Activated CD4-positive, alpha-beta T cell treated with anti-CD3 and anti-CD28 coated beads, Interleukin-10, Interleukin-2, amounts not matched to agents 100 ng/mL and 50 ng/mL, durations not matched to agents 16 hours and 8 hours (primary cell): ENCODE measurements around the gene UBE4B.
"Not testable (repeated sequence)": the region's sequence is repeated elsewhere in the genome, so short reads cannot be mapped to it uniquely, and the experiment has no call there.

Source experiments
- DNase-seq: peaks from one replicate; pipeline ENCODE4 v3.0.0-alpha.2; 2020

The UBE4B gene

DNA sequence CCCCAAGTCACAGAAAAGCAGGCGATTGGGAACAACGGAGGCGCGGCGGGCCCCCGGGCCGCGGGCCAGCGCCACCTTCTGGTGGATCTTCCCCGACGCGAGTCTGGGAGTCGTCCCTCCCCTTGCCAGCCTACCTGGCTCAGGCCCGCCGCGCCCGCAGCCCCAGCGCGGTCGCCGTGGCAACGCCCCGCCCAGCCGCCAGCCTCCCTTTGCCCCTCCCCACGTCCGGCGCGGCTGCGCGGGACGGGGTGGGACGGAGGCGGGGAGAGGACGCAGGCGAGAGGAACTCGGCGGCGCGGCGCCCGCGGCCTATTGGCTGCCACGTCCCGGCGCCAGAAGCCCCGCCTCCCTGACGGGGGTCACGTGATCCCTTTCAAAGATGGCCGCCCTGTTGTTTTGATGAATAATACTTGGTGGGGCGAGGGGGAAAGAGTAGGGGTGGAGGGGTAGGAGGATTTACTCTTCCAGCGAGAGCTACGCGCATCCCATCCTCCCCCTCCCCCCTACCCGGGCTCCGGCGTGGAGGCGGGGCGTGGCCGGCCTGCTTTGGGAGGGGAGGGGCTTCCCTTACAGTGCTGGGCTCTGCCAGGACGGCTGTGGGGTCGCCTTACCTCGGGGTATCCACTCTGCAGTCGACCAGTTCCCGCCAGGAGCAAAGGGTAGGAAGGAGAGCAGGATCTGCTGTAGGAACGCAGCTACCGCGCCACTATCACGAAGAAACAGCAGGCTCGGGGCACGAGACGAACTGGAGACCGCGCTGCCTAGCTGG lies at the start of gene UBE4B:
UBE4B (plus strand) TSS at position 369 of the 769 bp plus-strand sequence. CDS start 713 bp downstream, outside the sequence.
- peak; percentile 99 for DNase-seq

DNA sequence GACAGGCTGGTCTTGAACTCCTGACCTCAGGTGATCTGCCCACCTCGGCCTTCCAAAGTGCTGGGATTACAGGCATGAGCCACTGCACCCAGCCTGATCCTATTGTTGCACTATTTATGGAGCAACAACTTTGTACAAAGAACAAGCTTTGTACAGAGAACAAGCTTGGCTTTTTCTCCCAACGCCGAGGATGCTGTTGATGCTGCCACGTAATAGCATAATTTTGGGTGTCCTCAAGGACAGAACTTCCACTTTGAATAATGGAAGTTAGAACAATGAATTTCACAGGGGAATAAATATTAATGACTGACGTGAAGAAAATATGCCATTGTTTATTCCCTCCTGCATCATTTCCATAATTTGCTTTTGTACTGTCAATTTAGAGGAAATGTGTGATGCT lies 48.5 kb upstream of the UBE4B start:
- DNase-seq = no peak

DNA sequence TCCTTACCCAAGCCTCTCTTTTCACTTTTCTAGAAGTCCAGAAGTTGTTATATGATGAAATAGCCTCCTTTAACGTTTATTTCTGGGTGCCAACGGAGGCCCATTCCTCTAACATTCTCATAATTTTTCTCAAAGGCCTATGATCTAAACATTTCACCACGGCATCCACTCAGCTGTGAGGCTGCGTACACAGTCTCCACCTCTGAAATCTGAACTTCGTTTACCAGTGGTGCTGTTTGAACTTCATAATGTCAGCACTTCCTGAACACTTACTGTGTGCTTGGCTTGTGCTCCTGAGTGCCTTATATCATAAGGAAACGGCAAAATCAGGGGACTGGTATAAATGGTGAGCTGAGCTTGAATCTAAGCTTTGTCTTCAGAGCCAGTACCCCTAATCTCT lies 47.8 kb upstream of the UBE4B start:
- no peak for DNase-seq

DNA sequence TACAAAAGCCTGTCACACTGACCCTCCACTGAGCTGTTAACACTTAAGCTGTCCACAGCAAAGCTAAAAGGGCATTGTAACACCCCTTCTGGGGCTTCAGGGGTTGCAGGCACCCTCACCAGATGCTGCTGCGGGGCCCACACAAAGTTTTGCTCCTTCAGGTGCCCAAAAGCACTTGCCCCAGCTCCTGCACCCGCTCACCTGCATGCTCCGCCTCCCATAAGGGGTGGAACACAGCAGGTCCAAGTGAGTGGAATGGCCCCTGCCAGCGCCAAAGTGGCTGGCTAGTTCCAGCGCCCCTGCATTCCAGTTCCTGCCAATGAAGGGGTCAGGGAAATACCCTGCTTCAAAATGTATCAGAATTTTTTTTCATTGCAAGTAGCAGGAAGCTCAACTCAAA lies 43.0 kb upstream of the UBE4B start:
- DNase-seq = no peak

DNA sequence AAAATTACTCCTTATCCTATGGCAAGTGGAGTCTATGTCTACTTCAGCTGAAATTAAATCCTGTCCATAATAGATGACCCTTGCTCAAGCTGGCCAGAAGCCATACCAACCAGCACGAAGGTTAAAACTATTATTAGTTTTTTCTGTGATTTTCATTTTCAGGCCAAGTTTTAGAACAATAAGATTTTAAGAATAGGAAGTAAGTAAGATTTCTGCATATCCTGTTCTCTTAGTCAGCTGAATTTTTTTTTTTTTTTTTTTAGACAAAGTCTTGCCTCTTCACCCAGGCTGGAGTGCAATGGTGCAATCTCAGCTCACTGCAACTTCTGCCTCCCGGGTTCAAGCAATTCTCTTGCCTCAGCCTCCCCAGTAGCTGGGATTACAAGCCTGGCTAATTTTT lies 41.8 kb upstream of the UBE4B start:
- DNase-seq = no peak

DNA sequence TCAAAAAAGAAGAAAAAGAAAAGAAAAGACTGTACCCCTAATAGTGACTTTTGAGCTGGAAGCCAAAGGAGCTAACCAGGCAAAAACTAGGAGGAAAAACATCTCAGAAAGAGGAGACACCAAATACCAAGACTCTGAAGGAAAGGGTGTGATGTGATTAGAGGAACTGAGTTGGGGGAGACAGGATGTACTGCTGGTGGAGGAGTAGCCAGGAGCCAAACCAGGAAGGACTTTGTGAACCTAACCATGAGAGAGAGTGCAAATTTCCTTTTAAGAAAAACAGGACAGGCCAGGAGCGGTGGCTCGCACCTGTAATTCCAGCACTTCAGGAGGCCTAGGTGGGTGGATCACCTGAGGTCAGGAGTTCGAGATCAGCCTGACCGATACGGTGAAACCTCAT lies 39.8 kb upstream of the UBE4B start:
- DNase-seq = no peak

DNA sequence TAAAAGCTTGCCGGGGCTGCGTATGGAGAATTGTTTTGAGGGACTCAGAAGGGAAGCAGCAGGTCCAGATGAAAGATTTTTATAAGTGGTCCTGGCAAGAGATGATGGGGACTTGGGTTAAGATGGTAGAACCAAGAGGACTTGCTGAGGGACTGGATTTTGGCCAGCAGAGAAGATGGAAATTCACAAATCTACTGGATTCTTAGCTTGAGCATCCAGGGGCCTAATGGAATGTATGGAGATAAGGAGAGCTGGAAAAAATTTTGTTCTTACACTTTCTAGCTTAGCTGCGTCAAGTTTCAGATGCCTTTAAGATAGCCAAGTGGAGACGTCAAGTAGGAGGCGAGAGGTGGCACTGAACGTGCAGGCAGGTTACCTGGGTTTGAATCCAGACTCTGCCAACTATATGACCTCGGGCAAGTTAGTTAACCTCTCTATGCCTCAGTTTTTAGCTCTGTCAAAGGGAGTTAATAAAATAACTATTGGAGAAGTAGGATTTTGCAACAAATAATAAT lies 39.1 kb upstream of the UBE4B start:
- no peak for DNase-seq

DNA sequence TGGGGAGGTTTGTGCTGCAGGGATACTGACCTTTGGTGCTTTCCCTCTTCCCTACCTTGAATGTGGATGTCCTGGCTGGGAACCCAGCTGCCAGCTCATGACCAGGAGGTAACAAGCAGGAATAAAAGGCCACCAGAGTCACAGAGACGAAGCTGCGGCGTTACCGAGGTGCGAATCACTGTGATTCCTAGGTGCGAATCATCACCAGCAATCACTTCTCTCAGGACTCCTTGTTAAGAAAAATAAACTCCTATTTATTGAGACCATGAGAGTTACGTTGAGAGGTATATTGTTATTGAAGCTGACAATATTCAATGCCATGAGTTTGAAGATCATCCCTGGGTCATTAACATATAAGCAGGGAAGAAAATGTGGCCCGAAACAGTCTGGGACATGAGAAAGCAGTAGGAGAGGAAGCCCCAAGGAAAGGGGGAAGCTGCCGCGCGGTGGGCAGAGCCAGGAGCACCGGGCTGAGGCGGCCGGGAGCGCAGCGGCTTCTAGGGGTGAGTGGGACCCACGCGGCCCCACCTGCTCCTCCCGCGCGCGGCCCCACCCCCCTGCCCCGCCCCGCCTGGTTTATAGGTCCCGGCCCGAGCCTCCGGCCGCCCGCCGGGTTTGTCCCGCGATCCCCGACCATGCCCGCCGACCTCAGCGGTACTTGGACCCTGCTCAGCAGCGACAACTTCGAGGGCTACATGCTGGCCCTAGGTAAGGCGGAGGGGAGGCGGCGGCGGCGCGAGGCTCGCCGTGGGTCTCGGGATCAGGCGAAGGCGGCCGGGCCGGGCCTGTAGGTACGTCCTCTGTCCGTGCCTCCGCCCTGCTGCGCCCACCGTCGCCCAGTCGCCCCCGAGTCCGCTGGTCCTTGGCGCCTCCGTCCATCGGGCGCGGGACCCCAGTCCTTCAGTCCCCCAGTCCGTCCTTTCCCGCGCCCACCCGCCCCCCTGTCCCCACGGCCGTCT lies 35.9 kb upstream of the UBE4B start, which contains the start of gene RBP7:
RBP7 (plus strand) TSS at position 605 of the 959 bp plus-strand sequence; CDS start at position 636, 31 bp downstream.
- peak; percentile 5 for DNase-seq

DNA sequence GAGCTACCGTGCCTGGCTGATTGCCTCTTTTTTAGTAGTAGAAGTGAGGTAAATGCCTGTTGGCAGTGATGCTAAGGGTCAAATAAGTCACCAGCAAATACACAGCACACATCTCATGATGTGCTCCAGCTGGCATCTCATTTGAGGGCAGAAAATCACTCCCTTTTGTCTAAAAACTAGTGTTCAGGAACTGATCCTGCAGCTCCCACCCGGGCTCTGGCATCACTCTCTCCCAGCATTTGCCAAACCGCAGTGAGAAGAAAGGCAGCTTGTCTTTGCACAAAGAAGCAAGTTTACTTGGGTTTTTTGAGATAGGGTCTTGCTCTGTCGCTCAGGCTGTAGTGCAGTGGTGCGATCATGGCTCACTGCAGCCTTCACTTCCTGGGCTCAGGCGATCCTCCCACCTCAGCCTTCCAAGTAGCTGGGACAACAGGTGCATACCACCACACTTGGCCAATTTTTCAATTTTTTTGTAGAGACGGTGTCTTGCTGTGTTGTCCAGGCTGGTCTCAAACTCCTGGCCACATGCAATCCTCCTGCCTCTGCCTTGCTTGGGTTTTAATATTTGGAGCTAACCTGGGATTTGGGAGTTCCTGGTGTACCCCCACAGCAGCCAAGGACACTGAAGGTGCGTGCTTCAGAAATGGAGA lies 31.6 kb upstream of the UBE4B start:
- DNase-seq = no peak

DNA sequence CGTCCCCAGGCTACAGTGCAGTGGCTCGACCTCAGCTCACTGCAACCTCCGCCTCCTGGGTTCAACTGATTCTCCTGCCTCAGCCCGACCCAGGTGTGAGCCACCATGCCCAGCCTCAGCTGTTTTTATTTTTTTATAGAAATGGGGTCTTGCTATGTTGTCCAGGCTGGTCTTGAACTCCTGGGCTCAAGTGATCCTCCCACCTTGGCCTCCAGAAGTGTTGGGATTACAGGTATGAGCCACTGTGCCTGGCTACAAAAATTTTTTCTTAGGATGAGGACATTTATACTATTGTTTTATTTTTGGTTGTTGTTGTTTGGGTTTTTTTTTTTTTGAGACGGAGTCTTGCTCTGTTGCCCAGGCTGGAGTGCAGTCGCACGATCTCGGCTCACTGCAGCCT lies 27.5 kb upstream of the UBE4B start:
- not testable (repeated sequence) for DNase-seq

DNA sequence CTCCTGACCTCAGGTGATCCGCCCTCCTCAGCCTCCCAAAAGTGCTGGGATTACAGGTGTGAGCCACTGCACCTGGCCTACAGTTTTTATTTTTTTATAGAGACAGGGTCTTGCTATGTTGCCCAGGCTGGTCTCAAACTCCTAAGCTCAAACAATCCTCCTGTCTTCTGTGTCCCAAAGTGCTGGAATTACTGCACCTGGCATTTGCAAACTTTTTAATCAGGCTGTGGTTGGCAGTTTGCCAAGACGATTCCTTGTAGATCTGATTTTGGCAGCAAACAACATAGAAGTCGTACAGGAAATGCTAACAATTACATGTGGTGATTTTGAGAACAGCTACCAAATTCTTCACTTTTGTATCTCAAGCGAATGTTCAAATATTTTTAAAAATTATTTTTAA lies 25.6 kb upstream of the UBE4B start:
- DNase-seq = no peak

DNA sequence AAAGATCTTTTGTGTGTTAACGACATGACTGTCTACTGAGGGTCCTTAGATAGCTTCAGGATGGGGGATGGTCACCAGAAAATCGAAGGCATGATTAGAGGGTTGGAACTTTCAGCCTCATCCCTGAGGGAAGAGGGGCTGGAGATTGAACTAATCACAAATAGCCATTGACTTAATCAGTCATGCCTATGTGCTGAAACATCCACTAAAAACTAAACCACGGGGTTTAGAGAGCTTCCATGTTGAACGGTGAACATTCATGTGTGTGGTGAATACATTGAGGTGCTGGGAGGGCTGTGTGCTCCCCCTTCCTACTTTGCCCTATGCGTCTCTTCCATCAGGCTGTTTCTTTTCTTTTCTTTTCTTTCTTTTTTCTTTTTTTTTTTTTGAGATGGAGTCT lies 18.7 kb upstream of the UBE4B start:
- DNase-seq = no peak

DNA sequence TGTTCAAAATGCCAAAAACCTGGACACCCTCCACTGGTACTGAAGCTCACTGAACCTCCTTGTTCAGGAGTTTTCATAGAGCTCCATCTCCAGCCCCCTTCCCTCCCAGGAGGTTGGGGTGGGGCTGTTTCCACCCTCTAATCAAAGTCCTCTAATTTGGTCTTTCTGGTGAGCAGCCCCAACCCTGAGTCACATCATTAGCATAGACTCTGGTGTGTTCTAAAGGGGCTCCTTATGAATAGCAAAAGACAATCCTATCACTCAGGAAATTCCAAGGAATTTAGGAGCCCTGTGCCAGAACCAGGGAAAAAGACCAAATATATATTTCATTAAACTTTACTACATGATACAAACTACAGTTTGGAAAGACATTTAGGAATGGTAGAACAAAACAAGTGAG lies 13.2 kb upstream of the UBE4B start:
- no peak for DNase-seq

DNA sequence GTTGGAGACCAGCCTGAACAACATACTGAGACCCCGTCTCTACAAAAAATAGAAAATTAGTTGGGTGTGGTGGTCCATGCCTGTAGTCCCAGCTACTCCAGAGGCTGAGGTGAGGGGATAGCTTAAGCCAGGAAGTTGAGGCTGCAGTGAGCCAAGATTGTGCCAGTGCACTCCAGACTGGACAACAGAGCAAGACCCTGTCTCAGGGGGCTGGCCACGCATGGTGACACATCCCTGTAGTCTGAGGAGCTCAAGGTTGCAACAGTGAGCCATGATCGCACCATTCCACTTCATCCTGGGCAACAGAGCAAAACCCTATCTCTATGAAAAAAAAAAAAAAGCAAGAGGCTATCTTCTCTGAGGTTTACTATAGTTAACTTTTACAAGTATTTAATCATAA lies 12.7 kb upstream of the UBE4B start:
- DNase-seq = no peak

DNA sequence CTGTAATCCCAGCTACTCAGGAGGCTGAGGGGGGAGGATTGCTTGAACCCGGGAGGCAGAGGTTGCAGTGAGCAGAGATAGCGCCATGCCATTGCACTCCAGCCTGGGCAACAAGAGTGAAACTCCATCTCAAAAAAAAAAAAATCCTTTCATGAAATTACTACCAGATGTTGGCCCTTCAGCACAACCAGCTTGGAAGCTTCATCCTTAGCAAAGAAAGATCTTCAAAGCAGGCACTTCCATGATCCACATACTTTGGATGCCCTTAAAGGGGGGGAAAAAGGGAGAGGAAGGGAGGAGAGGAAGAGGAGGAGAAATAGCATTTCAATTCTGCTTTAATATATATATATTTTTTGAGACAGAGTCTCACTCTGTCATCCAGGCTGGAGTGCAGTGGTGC lies 12.1 kb upstream of the UBE4B start:
- DNase-seq = not testable (repeated sequence)

DNA sequence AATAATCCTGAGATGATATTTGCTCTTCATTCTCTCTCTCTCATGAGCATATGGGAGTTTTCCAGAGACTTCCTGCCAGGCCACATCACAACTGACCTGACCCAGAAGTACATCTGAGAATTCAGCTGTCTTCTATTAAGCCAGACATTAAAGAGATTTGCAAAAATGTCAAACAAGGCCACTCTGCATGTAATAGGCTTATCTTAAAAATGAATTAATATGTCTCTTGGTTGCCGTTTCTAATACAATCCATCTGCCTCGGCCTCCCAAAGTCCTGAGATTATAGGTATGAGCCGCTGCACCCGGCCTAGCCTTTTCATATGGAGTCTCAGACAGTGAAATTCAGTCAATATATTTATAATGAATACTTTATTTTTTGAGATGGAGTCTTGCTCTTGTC lies 10.8 kb upstream of the UBE4B start:
- not testable (repeated sequence) for DNase-seq

DNA sequence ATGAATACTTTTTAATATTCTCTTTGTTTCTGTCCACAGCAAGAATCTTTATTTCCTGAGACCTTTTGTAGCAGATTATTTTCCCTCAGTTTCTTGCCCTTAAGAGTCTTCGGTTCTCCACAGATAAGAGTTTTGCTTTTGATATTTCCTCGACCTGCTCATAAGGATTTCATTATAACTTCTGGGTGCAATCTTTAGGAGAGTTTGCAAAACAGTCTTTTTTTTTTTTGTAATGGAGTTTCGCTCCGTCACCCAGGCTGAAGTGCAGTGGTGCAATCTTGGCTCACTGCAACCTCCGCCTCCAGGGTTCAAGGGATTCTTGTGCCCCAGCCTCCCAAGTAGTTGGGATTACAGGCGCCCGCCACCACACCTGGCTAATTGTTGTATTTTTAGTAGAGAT lies 10.1 kb upstream of the UBE4B start:
- no peak for DNase-seq

DNA sequence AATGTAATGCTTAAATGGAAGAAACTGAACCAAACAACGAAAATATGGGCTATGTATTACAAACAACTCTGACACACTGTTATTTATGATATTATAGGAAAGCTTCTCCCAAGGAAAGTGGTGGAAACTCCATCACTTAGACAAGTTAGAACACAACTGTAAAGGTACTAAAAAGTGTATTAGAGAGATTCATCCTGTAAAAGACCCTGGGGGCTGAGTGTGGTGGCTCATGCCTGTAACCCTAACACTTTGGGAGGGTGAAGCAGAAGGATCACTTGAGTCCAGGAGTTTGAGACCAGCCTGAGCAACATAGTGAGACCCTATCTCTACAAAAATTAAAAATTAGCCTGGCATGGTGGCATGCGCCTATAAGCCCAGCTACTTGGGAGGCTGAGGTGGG lies 7.4 kb upstream of the UBE4B start:
- DNase-seq = no peak

DNA sequence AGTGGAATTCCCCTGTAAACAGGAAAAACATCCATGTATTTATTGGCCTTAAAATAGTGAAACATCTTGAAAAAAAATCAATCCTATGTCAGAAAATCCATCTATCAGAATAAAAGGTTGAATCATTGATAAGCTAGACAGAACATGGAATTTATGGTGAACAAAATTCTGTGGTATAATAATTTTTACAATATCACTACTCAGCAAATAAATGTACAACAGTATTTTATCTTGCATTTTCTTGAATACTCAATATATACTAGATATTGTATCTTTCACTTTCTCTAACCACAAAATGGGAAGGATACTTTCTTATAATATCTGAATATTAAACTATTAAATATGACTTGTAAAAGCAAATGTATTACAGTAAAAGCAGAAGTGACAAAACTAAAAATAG lies 5.7 kb upstream of the UBE4B start:
- no peak for DNase-seq

DNA sequence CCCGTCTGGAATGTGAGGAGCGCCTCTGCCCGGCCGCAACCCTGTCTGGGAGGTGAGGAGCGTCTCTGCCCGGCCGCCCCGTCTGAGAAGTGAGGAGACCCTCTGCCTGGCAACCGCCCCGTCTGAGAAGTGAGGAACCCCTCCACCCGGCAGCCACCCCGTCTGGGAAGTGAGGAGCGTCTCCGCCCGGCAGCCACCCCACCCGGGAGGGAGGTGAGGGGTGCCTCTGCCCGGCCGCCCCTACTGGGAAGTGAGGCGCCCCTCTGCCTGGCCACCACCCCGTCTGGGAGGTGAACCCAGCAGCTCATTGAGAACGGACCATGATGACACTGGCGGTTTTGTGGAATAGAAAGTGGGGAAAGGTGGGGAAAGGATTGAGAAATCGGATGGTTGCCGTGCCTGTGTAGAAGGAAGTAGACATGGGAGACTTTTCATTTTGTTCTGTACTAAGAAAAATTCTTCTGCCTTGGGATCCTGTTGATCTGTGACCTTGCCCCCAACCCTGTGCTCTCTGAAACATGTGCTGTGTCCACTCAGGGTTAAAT lies 3.7 kb upstream of the UBE4B start:
- DNase-seq = not testable (repeated sequence)

DNA sequence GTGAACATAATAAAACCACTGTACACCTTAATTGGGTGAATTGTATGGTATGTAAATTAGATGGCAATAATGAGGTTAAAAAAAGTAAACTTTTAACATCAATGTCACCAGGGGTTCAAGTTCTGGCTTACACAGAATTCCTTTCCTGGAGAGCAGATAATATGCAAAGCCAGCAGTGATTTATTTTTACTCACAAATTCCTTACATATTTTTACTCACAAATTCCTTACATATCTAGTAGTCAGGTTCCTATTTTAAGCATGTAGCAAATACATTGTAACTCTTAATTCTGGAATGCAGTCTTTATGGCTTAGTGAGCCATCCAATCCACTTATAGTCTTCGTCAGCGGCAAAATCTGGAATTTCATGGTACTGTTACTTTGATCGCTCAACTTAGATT lies 1.3 kb upstream of the UBE4B start:
- DNase-seq = no peak

DNA sequence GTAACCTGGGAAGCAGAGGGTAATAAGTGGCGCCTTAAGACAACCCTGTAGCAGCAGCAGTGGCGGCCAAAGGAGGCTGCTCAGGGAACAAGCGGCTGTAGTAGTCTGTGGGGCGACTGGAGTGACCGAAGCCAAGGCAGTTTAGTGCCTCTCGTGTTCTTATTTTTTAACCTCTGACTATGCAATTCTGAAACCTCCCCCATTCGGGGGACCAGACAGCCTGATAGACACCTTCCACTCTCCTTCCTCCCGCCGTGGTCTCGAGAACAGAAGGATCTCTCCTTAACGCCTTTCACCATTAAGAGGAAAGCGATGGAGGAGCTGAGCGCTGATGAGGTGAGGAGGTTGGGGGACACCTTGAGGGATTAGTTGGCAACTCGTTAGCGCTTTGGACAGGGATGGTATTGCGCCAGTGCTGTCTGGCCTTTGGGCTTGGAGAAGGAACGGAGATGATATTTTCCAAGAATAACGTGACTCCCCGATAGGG lies 644 bp downstream of the UBE4B start:
- DNase-seq = peak; percentile 41

DNA sequence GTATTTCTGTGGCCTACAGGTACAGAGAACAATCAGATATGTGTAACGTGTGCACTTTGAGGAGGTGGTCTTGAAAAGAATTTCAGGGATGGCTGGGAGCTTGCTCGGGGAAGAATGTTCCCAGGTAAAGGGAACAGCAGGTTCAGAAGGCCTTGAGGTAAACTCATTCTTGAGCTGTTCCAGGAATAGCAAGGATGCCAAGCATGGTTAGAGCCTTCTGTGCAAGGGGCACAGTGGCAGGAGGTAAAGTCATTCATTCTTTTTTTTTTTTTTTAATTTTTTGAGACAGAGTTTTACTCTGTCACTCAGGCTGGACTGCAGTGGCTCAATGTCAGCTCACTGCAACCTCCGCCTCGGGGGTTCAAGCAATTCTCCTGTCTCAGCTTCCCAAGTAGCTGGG lies 10.0 kb downstream of the UBE4B start:
- DNase-seq = no peak
